Calu3 (cell line): Measurements from ENCODE around the gene DUOXA1. TPM values are rescaled to one million over a fixed set of nuclear protein-coding genes. Genes with fewer than 3 reads are reported as not detected.

Source experiments
- BruUV-seq: library from RNA; stranded (reverse); fragments of 400-500 nt; replicated peaks from 2 replicates; lab custom pipeline; 2021; lab: Mats Ljungman, UMichigan
- CTCF ChIA-PET: fragments of 300-600 bp; sonication (Branson Sonifier 250); formaldehyde crosslinking; loops from one replicate; lab custom pipeline; 2022; ENCODE audit warnings: antibody characterized with exemption; lab: Charles Lee
- DNase-seq: peaks from one replicate; pipeline ENCODE4 v3.0.0; 2022
- H3K27ac Mint-ChIP-seq: one replicate; pipeline ENCODE4 v1.8.0; 2022; ENCODE audit warnings: mixed read lengths; ENCODE audit not compliant: unreplicated experiment
- H3K27me3 Mint-ChIP-seq: one replicate; pipeline ENCODE4 v1.8.0; 2022; ENCODE audit warnings: mixed read lengths; ENCODE audit not compliant: unreplicated experiment
- H3K36me3 Mint-ChIP-seq: one replicate; pipeline ENCODE4 v1.8.0; 2022; ENCODE audit warnings: mild to moderate bottlenecking, moderate library complexity, mixed read lengths; ENCODE audit not compliant: insufficient read depth, unreplicated experiment
- H3K4me1 Mint-ChIP-seq: one replicate; pipeline ENCODE4 v1.8.0; 2022; ENCODE audit warnings: mild to moderate bottlenecking, low read depth, mixed read lengths; ENCODE audit not compliant: unreplicated experiment
- H3K4me3 Mint-ChIP-seq: one replicate; pipeline ENCODE4 v1.8.0; 2022; ENCODE audit warnings: mild to moderate bottlenecking, low read depth, moderate library complexity, mixed read lengths; ENCODE audit not compliant: unreplicated experiment
- H3K9me3 Mint-ChIP-seq: one replicate; pipeline ENCODE4 v1.8.0; 2022; ENCODE audit warnings: low read depth, mixed read lengths; ENCODE audit not compliant: unreplicated experiment
- CTCF ChIP-seq: fragments of 200-600 bp; IDR thresholded peaks from one replicate; pipeline ENCODE4 v1.8.0; 2022; ENCODE audit warnings: antibody characterized with exemption; ENCODE audit not compliant: unreplicated experiment
- intact Hi-C: fragments of 100-400 bp; cut with micrococcal nuclease; formaldehyde crosslinking; loops from one replicate; pipeline ENCODE4 v1.10.0; 2022; ENCODE audit not compliant: unreplicated experiment
- total RNA-seq: library from RNA; stranded (reverse); gene quantifications from 2 replicates; pipeline ENCODE4 v1.2.3, GENCODE V29; 2022

Gene DUOXA1
- total RNA-seq, 1 experiment from 2014 or later = not detected

- intact Hi-C loops = no loop called here
Measured at GRCh38 chr15:45122719-45123118, 7.0 kb downstream of the DUOXA1 start.

GRCh38 chr15:45121706-45122417 is 7.8 kb downstream of the DUOXA1 start:
- H3K9me3 Mint-ChIP-seq = no peaks in the 10 kb centered on the region
- peak; percentile 55 for DNase-seq
- no peak overlapping the region for H3K27ac Mint-ChIP-seq
- H3K27me3 Mint-ChIP-seq = peaks cover 51% of the 10 kb centered on the region
- no TSS peak for BruUV-seq
- H3K36me3 Mint-ChIP-seq = peaks cover 5% of the 10 kb centered on the region
- peaks cover 8% of the 10 kb centered on the region for H3K4me1 Mint-ChIP-seq
- intact Hi-C loops = no loop called here
- H3K4me3 Mint-ChIP-seq = no peak overlapping the region
- TF ChIP-seq CTCF = no peak
- CTCF ChIA-PET = interaction anchor here (1.2 to 1.3 kb wide), 2 partner anchors 9 to 78 kb away, joined by 3 to 4 read pairs; no protein-coding TSS in a partner anchor

More at GRCh38 chr15:45122719-45123118, 7.0 kb downstream of the DUOXA1 start:
- peaks cover 5% of the 10 kb centered on the region for H3K36me3 Mint-ChIP-seq
- H3K27me3 Mint-ChIP-seq = peaks cover 46% of the 10 kb centered on the region
- H3K4me3 Mint-ChIP-seq = no peak overlapping the region
- H3K9me3 Mint-ChIP-seq = no peaks in the 10 kb centered on the region
- CTCF ChIA-PET = interaction anchor here (1.2 to 1.3 kb wide), 3 partner anchors 10 to 77 kb away, joined by 3 to 4 read pairs (median 3); no protein-coding TSS in a partner anchor
- no peak for TF ChIP-seq CTCF
- H3K27ac Mint-ChIP-seq = no peak overlapping the region
- BruUV-seq = no TSS peak
- no peak for DNase-seq
- H3K4me1 Mint-ChIP-seq = peaks cover 8% of the 10 kb centered on the region

- no peak overlapping the region for H3K4me3 Mint-ChIP-seq
- no peak for TF ChIP-seq CTCF
- peaks cover 8% of the 10 kb centered on the region for H3K4me1 Mint-ChIP-seq
- peaks cover 5% of the 10 kb centered on the region for H3K36me3 Mint-ChIP-seq
- intact Hi-C loops = no loop called here
- H3K9me3 Mint-ChIP-seq = no peaks in the 10 kb centered on the region
- CTCF ChIA-PET = no interaction called here
- peaks cover 47% of the 10 kb centered on the region for H3K27me3 Mint-ChIP-seq
- BruUV-seq = no TSS peak
- H3K27ac Mint-ChIP-seq = no peak overlapping the region
- DNase-seq = no peak
Measured at GRCh38 chr15:45121020-45121419, 8.7 kb downstream of the DUOXA1 start.

GRCh38 chr15:45120081-45120972 is 9.4 kb downstream of the DUOXA1 start:
- TF ChIP-seq CTCF = no peak
- Mint-ChIP-seq H3K27me3 (peaks cover 47% of the 10 kb centered on the region), H3K4me1 (peaks cover 8% of the 10 kb centered on the region), H3K4me3 (no peak overlapping the region), H3K9me3 (no peaks in the 10 kb centered on the region), H3K36me3 (peaks cover 5% of the 10 kb centered on the region), H3K27ac (no peak overlapping the region)
- CTCF ChIA-PET = no interaction called here
- intact Hi-C loops = no loop called here
- no peak for DNase-seq
- BruUV-seq = no TSS peak
